ENCODE measurements around the gene KLF14. TPM values are rescaled to one million over a fixed set of nuclear protein-coding genes. Genes with fewer than 3 reads are reported as not detected.

Gene KLF14
- total RNA-seq, 2 experiments from 2014 or later: not detected

DNA sequence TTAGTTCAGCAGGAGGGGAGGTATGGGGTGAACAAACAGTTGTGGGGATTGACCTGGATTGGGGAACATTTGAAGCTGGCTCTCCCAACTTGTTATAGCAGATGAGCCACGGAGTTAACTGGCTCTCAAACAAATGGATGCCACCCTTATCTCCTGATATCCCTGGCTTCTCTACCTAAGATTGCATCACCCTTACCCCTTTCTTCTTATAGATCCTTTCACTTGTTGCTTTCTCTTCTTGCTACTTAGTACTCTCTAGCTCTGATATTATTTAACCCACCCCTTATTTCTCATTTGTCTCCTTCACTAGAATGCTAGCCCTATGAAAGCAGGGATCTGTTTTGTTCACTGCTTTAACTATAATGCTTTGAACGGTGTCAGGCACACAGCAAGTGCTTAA lies 22.3 kb upstream of the KLF14 start:
- ChIA-PET POLR2A (interaction anchor here (0.6 kb wide), 1 partner anchor 422 kb away, joined by 3 read pairs; no protein-coding TSS in a partner anchor), CTCF (ENCODE audit: unreplicated experiment) (no interaction called here)
- Histone ChIP-seq H3K27ac (ENCODE audit: low read depth, low read length, poor library complexity, severe bottlenecking) (no peak overlapping the region), H3K4me1 (ENCODE audit: insufficient read depth, low read length, poor library complexity, severe bottlenecking) (no peaks in the 10 kb centered on the region), H3K36me3 (ENCODE audit: insufficient read depth, low read length) (no peaks in the 10 kb centered on the region), H3K79me2 (ENCODE audit: insufficient read depth, low read depth, low read length) (no peaks in the 10 kb centered on the region), H3K9me3 (ENCODE audit: low read length) (no peaks in the 10 kb centered on the region), H3K9me2 (ENCODE audit: insufficient read depth, low read length) (no peaks in the 10 kb centered on the region), H3K4me3 (ENCODE audit: low read depth, low read length, poor library complexity, severe bottlenecking) (no peak overlapping the region), H3K4me2 (ENCODE audit: low read length) (no peak overlapping the region), H4K20me1 (ENCODE audit: insufficient read depth, low read length) (no peaks in the 10 kb centered on the region), H2AFZ (ENCODE audit: low read length) (no peak overlapping the region)
- no peak for DNase-seq (ENCODE audit: low spot score)
- TF ChIP-seq EZH2phosphoT487 (IDR thresholded peaks at IDR 0.05; ENCODE audit: borderline replicate concordance, low read depth, low read length): no peak
- TF ChIP-seq, protein P1, sequence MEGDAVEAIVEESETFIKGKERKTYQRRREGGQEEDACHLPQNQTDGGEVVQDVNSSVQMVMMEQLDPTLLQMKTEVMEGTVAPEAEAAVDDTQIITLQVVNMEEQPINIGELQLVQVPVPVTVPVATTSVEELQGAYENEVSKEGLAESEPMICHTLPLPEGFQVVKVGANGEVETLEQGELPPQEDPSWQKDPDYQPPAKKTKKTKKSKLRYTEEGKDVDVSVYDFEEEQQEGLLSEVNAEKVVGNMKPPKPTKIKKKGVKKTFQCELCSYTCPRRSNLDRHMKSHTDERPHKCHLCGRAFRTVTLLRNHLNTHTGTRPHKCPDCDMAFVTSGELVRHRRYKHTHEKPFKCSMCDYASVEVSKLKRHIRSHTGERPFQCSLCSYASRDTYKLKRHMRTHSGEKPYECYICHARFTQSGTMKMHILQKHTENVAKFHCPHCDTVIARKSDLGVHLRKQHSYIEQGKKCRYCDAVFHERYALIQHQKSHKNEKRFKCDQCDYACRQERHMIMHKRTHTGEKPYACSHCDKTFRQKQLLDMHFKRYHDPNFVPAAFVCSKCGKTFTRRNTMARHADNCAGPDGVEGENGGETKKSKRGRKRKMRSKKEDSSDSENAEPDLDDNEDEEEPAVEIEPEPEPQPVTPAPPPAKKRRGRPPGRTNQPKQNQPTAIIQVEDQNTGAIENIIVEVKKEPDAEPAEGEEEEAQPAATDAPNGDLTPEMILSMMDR (conservative IDR thresholded peaks at IDR 0.05; ENCODE audit: low read length): no peak
- intact Hi-C loops (cut with micrococcal nuclease; ENCODE audit: unreplicated experiment): loop anchor here (5.0 kb wide), 1 partner anchor 76 kb away; no protein-coding TSS in a partner anchor
- no TSS peak for BruUV-seq (replicated peaks)

DNA sequence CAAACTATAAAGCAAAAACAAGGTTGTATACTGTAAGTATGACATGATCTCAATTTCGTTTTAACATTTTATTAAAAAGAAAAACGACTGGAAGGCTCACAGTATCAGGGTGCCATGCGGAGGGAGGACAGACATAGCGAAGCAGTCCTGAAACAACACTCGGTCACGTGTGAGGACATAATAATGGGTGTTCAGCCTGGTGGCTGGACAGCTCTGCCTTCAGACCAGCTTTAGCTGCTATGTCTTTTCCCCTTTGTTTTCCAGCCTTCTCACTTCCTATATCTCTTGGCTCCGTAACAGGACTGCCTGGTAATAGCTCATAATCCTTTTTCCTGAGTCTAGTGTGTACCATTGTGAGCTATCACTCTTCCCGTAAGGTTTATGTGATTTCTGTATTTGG lies 18.4 kb upstream of the KLF14 start:
- Histone ChIP-seq H4K20me1 (ENCODE audit: insufficient read depth, low read length) (no peaks in the 10 kb centered on the region), H3K36me3 (ENCODE audit: insufficient read depth, low read length) (no peaks in the 10 kb centered on the region), H2AFZ (ENCODE audit: low read length) (no peak overlapping the region), H3K27ac (ENCODE audit: low read depth, low read length, poor library complexity, severe bottlenecking) (no peak overlapping the region), H3K9me3 (ENCODE audit: low read length) (no peaks in the 10 kb centered on the region), H3K4me2 (ENCODE audit: low read length) (no peak overlapping the region), H3K4me1 (ENCODE audit: insufficient read depth, low read length, poor library complexity, severe bottlenecking) (no peaks in the 10 kb centered on the region), H3K9me2 (ENCODE audit: insufficient read depth, low read length) (no peaks in the 10 kb centered on the region), H3K79me2 (ENCODE audit: insufficient read depth, low read depth, low read length) (no peaks in the 10 kb centered on the region), H3K4me3 (ENCODE audit: low read depth, low read length, poor library complexity, severe bottlenecking) (no peak overlapping the region)
- intact Hi-C loops (cut with micrococcal nuclease; ENCODE audit: unreplicated experiment): no loop called here
- no peak for DNase-seq (ENCODE audit: low spot score)
- CTCF ChIA-PET (ENCODE audit: unreplicated experiment): interaction anchor here (0.5 kb wide), 1 partner anchor 431 kb away, joined by 3 read pairs; no protein-coding TSS in a partner anchor
- POLR2A ChIA-PET: interaction anchor here (0.7 kb wide), 1 partner anchor 74 kb away, joined by 3 read pairs; no protein-coding TSS in a partner anchor
- no peak for TF ChIP-seq EZH2phosphoT487 (IDR thresholded peaks at IDR 0.05; ENCODE audit: borderline replicate concordance, low read depth, low read length)
- TF ChIP-seq, protein P1 (conservative IDR thresholded peaks at IDR 0.05; ENCODE audit: low read length): no peak
- no TSS peak for BruUV-seq (replicated peaks)

DNA sequence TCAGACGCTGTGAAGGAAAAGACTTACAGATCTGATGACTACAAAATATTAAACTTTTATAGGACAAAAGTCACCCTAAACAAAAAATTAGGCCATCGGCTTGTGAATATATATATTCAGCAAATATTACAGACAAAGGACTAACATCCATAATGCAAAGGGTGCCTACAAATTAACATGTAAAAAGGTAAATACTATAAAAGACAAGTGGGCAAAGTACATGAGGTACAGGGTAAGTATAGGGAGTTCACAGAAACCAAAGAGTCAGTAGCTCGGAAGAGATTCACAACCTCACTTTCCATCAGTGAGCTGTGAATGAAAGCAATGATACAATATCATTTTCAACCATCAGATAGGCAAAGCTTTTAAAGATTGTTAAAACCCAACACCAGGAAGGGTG lies 16.7 kb upstream of the KLF14 start:
- Histone ChIP-seq H3K27ac (ENCODE audit: low read depth, low read length, poor library complexity, severe bottlenecking) (no peak overlapping the region), H3K4me3 (ENCODE audit: low read depth, low read length, poor library complexity, severe bottlenecking) (no peak overlapping the region), H3K9me3 (ENCODE audit: low read length) (no peaks in the 10 kb centered on the region), H3K36me3 (ENCODE audit: insufficient read depth, low read length) (no peaks in the 10 kb centered on the region), H3K4me2 (ENCODE audit: low read length) (no peak overlapping the region), H3K9me2 (ENCODE audit: insufficient read depth, low read length) (no peaks in the 10 kb centered on the region), H3K79me2 (ENCODE audit: insufficient read depth, low read depth, low read length) (no peaks in the 10 kb centered on the region), H3K4me1 (ENCODE audit: insufficient read depth, low read length, poor library complexity, severe bottlenecking) (no peaks in the 10 kb centered on the region), H4K20me1 (ENCODE audit: insufficient read depth, low read length) (no peaks in the 10 kb centered on the region), H2AFZ (ENCODE audit: low read length) (no peak overlapping the region)
- POLR2A ChIA-PET: interaction anchor here (0.6 kb wide), 1 partner anchor 1466 kb away, joined by 4 read pairs; no protein-coding TSS in a partner anchor
- TF ChIP-seq, protein P1 (conservative IDR thresholded peaks at IDR 0.05; ENCODE audit: low read length): no peak
- no peak for TF ChIP-seq EZH2phosphoT487 (IDR thresholded peaks at IDR 0.05; ENCODE audit: borderline replicate concordance, low read depth, low read length)
- CTCF ChIA-PET (ENCODE audit: unreplicated experiment): no interaction called here
- BruUV-seq (replicated peaks): no TSS peak
- DNase-seq (ENCODE audit: low spot score): no peak
- intact Hi-C loops (cut with micrococcal nuclease; ENCODE audit: unreplicated experiment): no loop called here
